PC-3 (cell line): ENCODE data around the gene RSKR. TPM values are rescaled to one million over a fixed set of nuclear protein-coding genes. Genes with fewer than 3 reads are reported as not detected.

Source experiments
- ATAC-seq: fragments of 200-7000 bp; cut with Tn5 transposase; 2 replicates; pipeline ENCODE4 v1.9.1; 2020; ENCODE audit warnings: mild to moderate bottlenecking, moderate library complexity
- BruUV-seq: library from RNA; stranded (reverse); fragments of 400-500 nt; replicated peaks from 2 replicates; lab custom pipeline; 2021; lab: Mats Ljungman, UMichigan
- CTCF ChIA-PET: fragments of 300-600 bp; sonication (Branson Sonifier 250); formaldehyde crosslinking; loops from one replicate; lab custom pipeline; 2022; ENCODE audit warnings: antibody characterized with exemption; lab: Charles Lee
- POLR2A ChIA-PET: fragments of 300-600 bp; sonication (Branson Sonifier 250); formaldehyde crosslinking; loops from one replicate; lab custom pipeline; 2022; ENCODE audit warnings: antibody characterized with exemption; ENCODE audit not compliant: unreplicated experiment; lab: Charles Lee
- DNase-seq: peaks from one replicate; pipeline ENCODE4 v3.0.0-alpha.2; 2015
- H2AFZ ChIP-seq: fragments of 300-600 bp; sonication (generic); 2 replicates; pipeline ENCODE4 v1.6.0; 2016; ENCODE audit warnings: antibody characterized with exemption, low read length
- H3F3A ChIP-seq: fragments of 300-600 bp; sonication (generic); one replicate; pipeline ENCODE4 v1.6.0; 2017; ENCODE audit warnings: antibody characterized with exemption, low read length, control low read depth, mild to moderate bottlenecking; ENCODE audit not compliant: unreplicated experiment
- H3K27ac ChIP-seq: fragments of 300-600 bp; sonication (generic); 2 replicates; pipeline ENCODE4 v1.5.1; 2016; ENCODE audit warnings: mild to moderate bottlenecking, low read length
- H3K27me3 ChIP-seq: fragments of 300-600 bp; sonication (generic); 2 replicates; pipeline ENCODE4 v1.6.1; 2016; ENCODE audit warnings: low read length, mixed read lengths
- H3K36me3 ChIP-seq: fragments of 300-600 bp; sonication (generic); 2 replicates; pipeline ENCODE4 v1.6.1; 2016; ENCODE audit warnings: low read depth, mixed run types, low read length, mixed read lengths
- H3K4me1 ChIP-seq: fragments of 300-600 bp; sonication (generic); 2 replicates; pipeline ENCODE4 v1.5.1; 2016; ENCODE audit warnings: low read length; ENCODE audit not compliant: insufficient read depth
- H3K4me2 ChIP-seq: fragments of 300-600 bp; sonication (generic); 2 replicates; pipeline ENCODE4 v1.6.0; 2016; ENCODE audit warnings: low read length
- H3K4me3 ChIP-seq: fragments of 300-600 bp; sonication (generic); 2 replicates; pipeline ENCODE4 v1.5.1; 2016; ENCODE audit warnings: mild to moderate bottlenecking, low read length, mixed read lengths
- H3K79me2 ChIP-seq: fragments of 300-600 bp; sonication (generic); 2 replicates; pipeline ENCODE4 v1.6.1; 2017; ENCODE audit warnings: low read length, mixed read lengths
- H3K9ac ChIP-seq: fragments of 300-600 bp; sonication (generic); 2 replicates; pipeline ENCODE4 v1.6.0; 2016; ENCODE audit warnings: mild to moderate bottlenecking, low read length
- H3K9me2 ChIP-seq: fragments of 300-600 bp; sonication (generic); replicated peaks from 2 replicates; pipeline ENCODE4 v1.6.1; 2016; ENCODE audit warnings: mixed run types, low read length, mixed read lengths
- H3K9me3 ChIP-seq: fragments of 300-600 bp; sonication (generic); 2 replicates; pipeline ENCODE4 v1.6.1; 2016; ENCODE audit warnings: low read length, mixed read lengths
- H4K20me1 ChIP-seq: fragments of 300-600 bp; sonication (generic); 2 replicates; pipeline ENCODE4 v1.6.1; 2016; ENCODE audit warnings: low read length, mixed read lengths
- CTCF ChIP-seq: fragments of 300-600 bp; sonication (generic); conservative IDR thresholded peaks from 2 replicates; pipeline ENCODE4 v1.5.1; 2017; ENCODE audit warnings: antibody characterized with exemption, low read depth, mild to moderate bottlenecking, low read length
- EZH2 ChIP-seq: fragments of 300-600 bp; sonication (generic); IDR thresholded peaks from one replicate; pipeline ENCODE4 v1.6.1; 2017; ENCODE audit warnings: antibody characterized with exemption, mild to moderate bottlenecking, low read length; ENCODE audit not compliant: unreplicated experiment
- EZH2phosphoT487 ChIP-seq: fragments of 300-600 bp; sonication (generic); IDR thresholded peaks from 2 replicates; pipeline ENCODE4 v1.6.1; 2018; ENCODE audit warnings: mild to moderate bottlenecking, antibody characterized with exemption, low read length, borderline replicate concordance
- intact Hi-C: fragments of 100-400 bp; cut with micrococcal nuclease; formaldehyde crosslinking; loops from 2 replicates; pipeline ENCODE4 v1.9.0; 2023
- total RNA-seq: library from RNA; depleted of rRNA; stranded (reverse); fragments of >200 nt; gene quantifications from 2 replicates; pipeline ENCODE4 v1.2.3, GENCODE V29; 2014

The RSKR gene
- total RNA-seq, 1 experiment from 2014 or later: 7.2 TPM

GRCh38 chr17:28573521-28573920 lies 40.5 kb downstream of the RSKR start:
- no peak overlapping the region for H2AFZ ChIP-seq
- no peaks in the 10 kb centered on the region for H3K27me3 ChIP-seq
- DNase-seq (no peak), ATAC-seq (no peak)
- no peaks in the 10 kb centered on the region for H4K20me1 ChIP-seq
- H3K27ac ChIP-seq: no peak overlapping the region
- no TSS peak for BruUV-seq
- no peaks in the 10 kb centered on the region for H3K9me3 ChIP-seq
- H3K9me2 ChIP-seq: no peaks in the 10 kb centered on the region
- no peaks in the 10 kb centered on the region; the same call in 1 of the 2 replicates for H3K36me3 ChIP-seq
- H3K4me1 ChIP-seq: peaks cover 15% of the 10 kb centered on the region
- H3K79me2 ChIP-seq: peaks cover 23% of the 10 kb centered on the region
- no peak for TF ChIP-seq EZH2phosphoT487
- no peak for TF ChIP-seq EZH2
- no peak for TF ChIP-seq CTCF
- H3K9ac ChIP-seq: no peak overlapping the region
- ChIA-PET POLR2A (no interaction called here), CTCF (no interaction called here)
- no peak overlapping the region for H3K4me2 ChIP-seq
- intact Hi-C loops: no loop called here
- H3F3A ChIP-seq: no peaks in the 10 kb centered on the region
- no peak overlapping the region for H3K4me3 ChIP-seq

GRCh38 chr17:28573040-28573380 lies 41.0 kb downstream of the RSKR start:
- ATAC-seq (no peak), DNase-seq (no peak)
- CTCF ChIA-PET: no interaction called here
- Histone ChIP-seq H3K36me3 (no peaks in the 10 kb centered on the region; the same call in 1 of the 2 replicates), H3K4me2 (no peak overlapping the region), H3K9me2 (no peaks in the 10 kb centered on the region), H3K27me3 (no peaks in the 10 kb centered on the region), H4K20me1 (no peaks in the 10 kb centered on the region), H3K9ac (no peak overlapping the region), H3K4me3 (no peak overlapping the region), H3K27ac (no peak overlapping the region), H3K4me1 (peaks cover 15% of the 10 kb centered on the region), H2AFZ (no peak overlapping the region), H3K9me3 (no peaks in the 10 kb centered on the region), H3F3A (no peaks in the 10 kb centered on the region), H3K79me2 (peaks cover 23% of the 10 kb centered on the region)
- no TSS peak for BruUV-seq
- POLR2A ChIA-PET: no interaction called here
- intact Hi-C loops: no loop called here
- no peak for TF ChIP-seq CTCF
- no peak for TF ChIP-seq EZH2
- TF ChIP-seq EZH2phosphoT487: no peak

GRCh38 chr17:28572259-28573039 lies 41.5 kb downstream of the RSKR start:
- TF ChIP-seq CTCF (no peak), EZH2phosphoT487 (no peak), EZH2 (no peak)
- Histone ChIP-seq H3K4me3 (peak overlapping the region; percentile 98), H3K27ac (no peak overlapping the region), H3K79me2 (peaks cover 23% of the 10 kb centered on the region), H3K36me3 (no peaks in the 10 kb centered on the region; the same call in 1 of the 2 replicates), H3K9ac (peak overlapping the region; percentile 64; the same call in 1 of the 2 replicates), H3K9me2 (no peaks in the 10 kb centered on the region), H3K4me1 (peaks cover 15% of the 10 kb centered on the region), H3K27me3 (no peaks in the 10 kb centered on the region), H4K20me1 (no peaks in the 10 kb centered on the region), H3K4me2 (peak overlapping the region; percentile 91), H3K9me3 (no peaks in the 10 kb centered on the region), H2AFZ (peak overlapping the region; percentile 97), H3F3A (no peaks in the 10 kb centered on the region)
- ChIA-PET CTCF (no interaction called here), POLR2A (no interaction called here)
- BruUV-seq: no TSS peak
- ATAC-seq (no peak), DNase-seq (no peak)
- intact Hi-C loops: no loop called here
